K562 (cell line): Measurements from ENCODE around the gene IKBKE. TPM values are rescaled to one million over a fixed set of nuclear protein-coding genes. Genes with fewer than 3 reads are reported as not detected.

Experiments
- ATAC-seq: fragments of 200-7000 bp; cut with Tn5 transposase; 3 replicates; pipeline ENCODE4 v1.9.1; 2020; ENCODE audit warnings: moderate library complexity
- BruUV-seq: library from RNA; stranded (reverse); fragments of 400-500 nt; replicated peaks from 2 replicates; lab custom pipeline; 2021; lab: Mats Ljungman, UMichigan
- CTCF ChIA-PET: fragments of 300-600 bp; formaldehyde crosslinking; extraction: SDS; loops from one replicate; lab custom pipeline; 2021; ENCODE audit warnings: low intra/inter-chr PET ratio; lab: Yijun Ruan, JAX
- POLR2A ChIA-PET: fragments of 300-600, 350-650 bp; sonication (Branson Sonifier 250); formaldehyde crosslinking; extraction: SDS; loops from one replicate; lab custom pipeline; 2021; ENCODE audit warnings: antibody characterized with exemption, inconsistent platforms; lab: Yijun Ruan, JAX
- DNase-seq, 4 experiments: peaks; one replicate each; pipeline versions ENCODE4 v3.0.0 to v3.0.0-alpha.2; 2011 to 2018; ENCODE audit warnings: low spot score in 3 of 4, mixed read lengths in 3 of 4; ENCODE audit errors: extremely low read depth in 1 of 4
- FAIRE-seq: peaks from 2 replicates; lab custom pipeline; 2011; peaks lifted over from hg19 to GRCh38; lab: Jason Lieb, UNC
- H2AFZ ChIP-seq: 2 replicates; pipeline ENCODE4 v1.6.0; 2011; ENCODE audit warnings: low read depth, low read length, control low read depth, inconsistent platforms
- H3K27ac ChIP-seq: fragments of 200-600 bp; 3 replicates; pipeline ENCODE4 v1.8.0; 2011; ENCODE audit warnings: low read depth, mild to moderate bottlenecking, control low read depth, inconsistent platforms, low read length, moderate library complexity, mixed read lengths; ENCODE audit errors: extremely low read depth
- H3K27me3 ChIP-seq, 2 experiments: fragments of 300-600 bp in 1 of 2; 2 replicates in 1 of 2; 3 replicates in 1 of 2; pipeline versions ENCODE4 v1.6.0 to v1.8.0; 2011; ENCODE audit warnings: inconsistent platforms in 2 of 2, low read length in 2 of 2, mild to moderate bottlenecking in 1 of 2, mixed read lengths in 1 of 2, moderate library complexity in 1 of 2; ENCODE audit not compliant: control insufficient read depth in 2 of 2, insufficient read depth in 2 of 2
- H3K36me3 ChIP-seq: fragments of 300-600 bp; 3 replicates; pipeline ENCODE4 v1.8.0; 2011; ENCODE audit warnings: mild to moderate bottlenecking, low read length, inconsistent platforms; ENCODE audit not compliant: control insufficient read depth, insufficient read depth
- H3K4me1 ChIP-seq, 2 experiments: fragments of 200-600 bp in 1 of 2; replicated peaks in 1 of 2; 2 replicates in 1 of 2; 3 replicates in 1 of 2; pipeline versions ENCODE4 v1.5.1 to v1.8.0; 2011; ENCODE audit warnings: inconsistent platforms in 2 of 2, low read length in 2 of 2, mild to moderate bottlenecking in 1 of 2, mixed read lengths in 1 of 2, moderate library complexity in 1 of 2; ENCODE audit not compliant: control insufficient read depth in 2 of 2, insufficient read depth in 2 of 2
- H3K4me2 ChIP-seq: 2 replicates; pipeline ENCODE4 v1.6.1; 2011; ENCODE audit warnings: low read length, control low read depth, inconsistent platforms, mixed read lengths; ENCODE audit not compliant: insufficient read depth
- H3K4me3 ChIP-seq: fragments of 200-600 bp; sonication (generic), shearing (Covaris generic); 2 replicates; pipeline ENCODE4 v1.5.1; 2016; ENCODE audit warnings: control low read depth, inconsistent platforms
- H3K79me2 ChIP-seq: fragments of 200-600 bp; 3 replicates; pipeline ENCODE4 v1.8.0; 2011; ENCODE audit warnings: low read length, inconsistent platforms; ENCODE audit not compliant: control insufficient read depth, insufficient read depth
- H3K9ac ChIP-seq, 2 experiments: 2 replicates each; pipeline versions ENCODE4 v1.6.0 to v1.6.1; 2011; ENCODE audit warnings: low read depth in 2 of 2, low read length in 2 of 2, control low read depth in 1 of 2, inconsistent platforms in 1 of 2, mild to moderate bottlenecking in 1 of 2, mixed read lengths in 1 of 2; ENCODE audit not compliant: insufficient read depth in 1 of 2
- H3K9me1 ChIP-seq: one replicate; pipeline ENCODE4 v1.6.0; 2011; ENCODE audit warnings: inconsistent platforms, mild to moderate bottlenecking, low read length, moderate library complexity; ENCODE audit not compliant: control insufficient read depth, insufficient read depth
- H3K9me3 ChIP-seq: replicated peaks from 2 replicates; pipeline ENCODE4 v1.5.1; 2011; ENCODE audit warnings: low read depth, low read length, inconsistent platforms; ENCODE audit not compliant: control insufficient read depth, insufficient read depth
- H4K20me1 ChIP-seq: replicated peaks from 2 replicates; pipeline ENCODE4 v1.6.1; 2011; ENCODE audit warnings: low read length, inconsistent platforms, mixed read lengths; ENCODE audit not compliant: control insufficient read depth, insufficient read depth
- BCOR ChIP-seq: fragments of 450-650 bp; IDR thresholded peaks from 2 replicates; pipeline ENCODE4 v1.6.1; 2016
- E2F1 ChIP-seq: sonication (generic); formaldehyde crosslinking; IDR thresholded peaks from 2 replicates; pipeline ENCODE4 v1.8.1; 2023; ENCODE audit warnings: mild to moderate bottlenecking, missing genetic modification reagents, moderate library complexity
- FOXK2 ChIP-seq, 2 experiments: fragments of 450-650 bp; IDR thresholded peaks in 1 of 2; conservative IDR thresholded peaks in 1 of 2; 2 replicates each; pipeline ENCODE4 v1.6.1; 2016; ENCODE audit warnings: low read depth in 2 of 2, mild to moderate bottlenecking in 1 of 2
- GABPB1 ChIP-seq: sonication (generic); formaldehyde crosslinking; IDR thresholded peaks from 2 replicates; pipeline ENCODE4 v1.8.0; 2022; ENCODE audit warnings: mild to moderate bottlenecking, missing genetic modification reagents
- GTF2E2 ChIP-seq: fragments of 200-800 bp; sonication (Bioruptor generic); IDR thresholded peaks from 2 replicates; pipeline ENCODE4 v1.6.1; 2016; ENCODE audit warnings: missing genetic modification characterization, missing compliant biosample characterization
- KLF6 ChIP-seq: fragments of 250-450 bp; sonication (Bioruptor Pico); IDR thresholded peaks from 2 replicates; pipeline ENCODE4 v1.4.0; 2020; ENCODE audit warnings: mild to moderate bottlenecking, moderate library complexity, borderline replicate concordance
- PHF8 ChIP-seq: fragments of 200-600 bp; sonication (generic); IDR thresholded peaks from 2 replicates; pipeline ENCODE4 v1.6.1; 2012; ENCODE audit warnings: mixed run types, mild to moderate bottlenecking, inconsistent platforms, low read length, moderate library complexity, borderline replicate concordance
- PPARD ChIP-seq: fragments of 250-450 bp; sonication (Bioruptor Pico); IDR thresholded peaks from 2 replicates; pipeline ENCODE4 v1.8.0; 2022; ENCODE audit warnings: inconsistent platforms, mild to moderate bottlenecking, moderate library complexity
- SIRT6 ChIP-seq: IDR thresholded peaks from one replicate; pipeline ENCODE4 v1.6.1; 2012; ENCODE audit warnings: low read depth, mild to moderate bottlenecking, control low read depth, inconsistent platforms, low read length, moderate library complexity
- TAF15 ChIP-seq: fragments of 200-400 bp; formaldehyde crosslinking; IDR thresholded peaks from 2 replicates; pipeline ENCODE4 v1.6.1; 2017; ENCODE audit warnings: mild to moderate bottlenecking, low read depth, low read length, moderate library complexity
- YY1 ChIP-seq, 3 experiments: IDR thresholded peaks; 2 replicates each; pipeline ENCODE4 v1.6.1; 2011; ENCODE audit warnings: low read length in 2 of 3, mild to moderate bottlenecking in 2 of 3, moderate library complexity in 2 of 3, borderline replicate concordance in 1 of 3, control low read depth in 1 of 3, low read depth in 1 of 3; ENCODE audit not compliant: insufficient read depth in 3 of 3, insufficient replicate concordance in 2 of 3, control insufficient read depth in 1 of 3, insufficient read length in 1 of 3; ENCODE audit errors: extremely low read depth in 1 of 3
- ZBTB5 ChIP-seq: fragments of 450-650 bp; IDR thresholded peaks from 2 replicates; pipeline ENCODE4 v1.6.1; 2017; ENCODE audit warnings: antibody characterized with exemption
- ZBTB8A ChIP-seq: fragments of 450-650 bp; IDR thresholded peaks from 2 replicates; pipeline ENCODE4 v1.6.1; 2018; ENCODE audit warnings: mild to moderate bottlenecking, moderate library complexity; ENCODE audit not compliant: partially characterized antibody
- ZNF3 ChIP-seq: fragments of 250-450 bp; sonication (Bioruptor Pico); IDR thresholded peaks from 2 replicates; pipeline ENCODE4 v1.5.0; 2021; ENCODE audit warnings: mild to moderate bottlenecking, moderate library complexity
- ZNF449 ChIP-seq: fragments of 250-450 bp; sonication (Bioruptor Pico); IDR thresholded peaks from 2 replicates; pipeline ENCODE4 v1.8.0; 2022; ENCODE audit warnings: moderate library complexity, mild to moderate bottlenecking, inconsistent platforms
- WGBS: fragments of 100-300 bp; shearing (Covaris generic); methylation state at CpG from one replicate; pipeline ENCODE4 v1.1.6; 2016; ENCODE audit warnings: low coverage, mixed read lengths; ENCODE audit not compliant: insufficient coverage; ENCODE audit errors: missing lambda C conversion rate; 5-methylcytosine and 5-hydroxymethylcytosine counted together
- in situ Hi-C: fragments of 300-500 bp; cut with MboI; formaldehyde crosslinking; loops from 4 replicates; pipeline ENCODE4 v1.15.0; 2018; ENCODE audit warnings: inconsistent platforms, mixed read lengths
- intact Hi-C: fragments of 100-400 bp; cut with micrococcal nuclease; formaldehyde crosslinking; loops from 2 replicates; pipeline ENCODE4 v1.14.2; 2022
- polyA plus RNA-seq, 8 experiments: library from polyadenylated mRNA; depleted of rRNA in 4 of 8; stranded (reverse) in 5 of 8; unstranded in 3 of 8; fragments of >200 nt; fragmentation: Nextera tagmentation in 2 of 8; fragmentation: Illumina TruSeq in 1 of 8; extraction: Ambion mirVana in 2 of 8; extraction: Trizol in 1 of 8; gene quantifications; 2 replicates each; pipeline versions ENCODE4 v1.2.1 to v1.2.3, GENCODE V29; 2011 to 2014; ENCODE audit warnings: inconsistent platforms in 1 of 8, missing spikeins in 1 of 8
- total RNA-seq, 7 experiments: library from RNA; depleted of rRNA in 6 of 7; stranded (reverse); fragments of >200 nt in 6 of 7; fragmentation: Illumina TruSeq in 2 of 7; extraction: Trizol in 2 of 7; gene quantifications; 2 replicates each; pipeline versions ENCODE4 v1.2.1 to v1.2.3, GENCODE V29; 2011 to 2021; ENCODE audit warnings: low replicate concordance in 1 of 7

Gene IKBKE
- total and polyA plus RNA-seq, 9 of the 15 experiments (the other 6 are each of a cell fraction or from before 2014, with no cell fraction given): 2.3 to 9.0 (median 4.8) TPM

- 19% methylated on average over 8 of the region's 8 CpGs for WGBS
- H3K79me2 ChIP-seq: no peaks in the 10 kb centered on the region
- TF ChIP-seq FOXK2 (conservative IDR thresholded peaks at IDR 0.05 in 1 of 2, IDR thresholded peaks at IDR 0.05 in 1 of 2; ENCODE audit: low read depth in 2 of 2) (peak in 1 of 2 experiments; percentile 30; a peak in 1 of 4 replicates), PPARD (CRISPR knock-in tag) (no peak), GTF2E2 (tag) (0 out of 2 replicates have a peak, but pooled peaks have one; percentile 57), PHF8 (peak; percentile 28; the same call in 1 of the 2 replicates), ZNF3 (CRISPR knock-in tag) (no peak), SIRT6 (no peak), KLF6 (0 out of 2 replicates have a peak, but pooled peaks have one; percentile 24), GABPB1 (CRISPR knock-in tag) (peak; percentile 8; the same call in 1 of the 2 replicates), YY1 (IDR thresholded peaks at IDR 0.05; ENCODE audit: borderline replicate concordance in 1 of 3, control insufficient read depth in 1 of 3, extremely low read depth in 1 of 3, insufficient read depth in 3 of 3, insufficient read length in 1 of 3, insufficient replicate concordance in 2 of 3, low read depth in 1 of 3, low read length in 2 of 3) (peak in 2 of 3 experiments; percentile 28 to 66), TAF15 (no peak), E2F1 (CRISPR knock-in tag) (no peak), ZNF449 (0 out of 2 replicates have a peak, but pooled peaks have one; percentile 55), BCOR (no peak), ZBTB8A (no peak), ZBTB5 (peak; percentile 86)
Measured at GRCh38 chr1:206503591-206504362, 33.5 kb downstream of the IKBKE start.

More at GRCh38 chr1:206503591-206504362, 33.5 kb downstream of the IKBKE start:
- BruUV-seq: TSS peak; percentile 76
- FAIRE-seq (peak; percentile 89), ATAC-seq (peak; percentile 72), DNase-seq (peak; percentile 79 to 88 (median 80))
- CTCF ChIA-PET: no interaction called here
- peaks cover 8 to 13% of the 10 kb centered on the region in 2 experiments; a peak in 4 of 5 replicates for H3K27me3 ChIP-seq
- H3K4me2 ChIP-seq: peak overlapping the region; percentile 52
- H3K9ac ChIP-seq: peak overlapping the region; percentile 45 to 56; a peak in 3 of 4 replicates
- H2AFZ ChIP-seq: peak overlapping the region; percentile 85
- H3K9me1 ChIP-seq: no peaks in the 10 kb centered on the region
- peaks cover 35 to 52% of the 10 kb centered on the region in 2 experiments for H3K4me1 ChIP-seq
- POLR2A ChIA-PET: interaction anchor here (0.6 to 1.5 kb wide), 7 partner anchors 9 to 1996 kb away, joined by 3 to 5 read pairs (median 4); no protein-coding TSS in a partner anchor
- no peaks in the 10 kb centered on the region; the same call in 1 of the 2 replicates for H4K20me1 ChIP-seq
- no peaks in the 10 kb centered on the region for H3K36me3 ChIP-seq
- no peaks in the 10 kb centered on the region for H3K9me3 ChIP-seq
- in situ Hi-C loops (no loop called here), intact Hi-C loops (loop anchor here (2.0 kb wide), 1 partner anchor 31 kb away; no protein-coding TSS in a partner anchor)
- H3K27ac ChIP-seq: peak overlapping the region; percentile 81
- H3K4me3 ChIP-seq: no peak overlapping the region
